SK-N-SH (cell line): ENCODE results near the gene LRP1. TPM values are rescaled to one million over a fixed set of nuclear protein-coding genes. Genes with fewer than 3 reads are reported as not detected.

Source experiments
- CTCF ChIA-PET: fragments of 300-600, 350-600 bp; formaldehyde crosslinking; extraction: SDS; loops from one replicate; lab custom pipeline; 2021; lab: Yijun Ruan, JAX
- POLR2A ChIA-PET: fragments of 350-600 bp; sonication (Branson Sonifier 250); formaldehyde crosslinking; extraction: SDS; loops from one replicate; lab custom pipeline; 2020; ENCODE audit warnings: antibody characterized with exemption, inconsistent platforms; lab: Yijun Ruan, JAX
- DNase-seq: peaks from one replicate; pipeline ENCODE4 v3.0.0; 2012
- H2AFZ ChIP-seq: fragments of 200-600 bp; sonication (generic); 2 replicates; pipeline ENCODE4 v1.8.1; 2016; ENCODE audit warnings: antibody characterized with exemption, mild to moderate bottlenecking, low read depth
- H3F3A ChIP-seq: fragments of 200-600 bp; sonication (generic); replicated peaks from 2 replicates; pipeline ENCODE3; 2016; ENCODE audit warnings: antibody characterized with exemption, mild to moderate bottlenecking; ENCODE audit not compliant: insufficient read depth
- H3K27ac ChIP-seq, 2 experiments: fragments of 200-500 bp in 1 of 2; fragments of 200-600 bp in 1 of 2; sonication (Bioruptor generic) in 1 of 2; sonication (generic), shearing (Covaris generic) in 1 of 2; 2 replicates each; pipeline versions ENCODE4 v1.5.1 to v1.6.1; 2014 to 2016; ENCODE audit warnings: low read depth in 2 of 2, inconsistent platforms in 1 of 2, low read length in 1 of 2, mild to moderate bottlenecking in 1 of 2, mixed read lengths in 1 of 2
- H3K27me3 ChIP-seq: fragments of 200-600 bp; sonication (generic), shearing (Covaris generic); 2 replicates; pipeline ENCODE4 v1.6.1; 2016; ENCODE audit warnings: mixed run types; ENCODE audit not compliant: insufficient read depth
- H3K36me3 ChIP-seq, 2 experiments: fragments of 200-500 bp in 1 of 2; fragments of 200-600 bp in 1 of 2; sonication (Bioruptor generic) in 1 of 2; sonication (generic) in 1 of 2; replicated peaks in 1 of 2; 2 replicates each; pipeline versions ENCODE3 to v1.5.1; 2014 to 2016; ENCODE audit warnings: low read length in 1 of 2, mild to moderate bottlenecking in 1 of 2; ENCODE audit not compliant: insufficient read depth in 2 of 2, control insufficient read depth in 1 of 2
- H3K4me1 ChIP-seq, 2 experiments: fragments of 200-500 bp in 1 of 2; fragments of 200-600 bp in 1 of 2; sonication (Bioruptor generic) in 1 of 2; sonication (generic), shearing (Covaris generic) in 1 of 2; 2 replicates each; pipeline versions ENCODE4 v1.5.1 to v1.6.1; 2014 to 2016; ENCODE audit warnings: low read depth in 1 of 2, low read length in 1 of 2, mixed run types in 1 of 2; ENCODE audit not compliant: insufficient read depth in 2 of 2, control insufficient read depth in 1 of 2
- H3K4me2 ChIP-seq: fragments of 200-600 bp; sonication (generic), shearing (Covaris generic); 2 replicates; pipeline ENCODE4 v1.6.1; 2017; ENCODE audit warnings: mixed run types
- H3K4me3 ChIP-seq, 2 experiments: fragments of 200-500 bp in 1 of 2; fragments of 200-600 bp in 1 of 2; sonication (Bioruptor generic) in 1 of 2; sonication (generic), shearing (Covaris generic) in 1 of 2; 2 replicates each; pipeline versions ENCODE4 v1.5.1 to v1.8.1; 2014 to 2016; ENCODE audit warnings: low read depth in 2 of 2, inconsistent platforms in 1 of 2, low read length in 1 of 2, mild to moderate bottlenecking in 1 of 2, mixed read lengths in 1 of 2, moderate library complexity in 1 of 2
- H3K79me2 ChIP-seq: fragments of 200-600 bp; sonication (generic); 2 replicates; pipeline ENCODE4 v1.8.1; 2017; ENCODE audit warnings: mild to moderate bottlenecking; ENCODE audit not compliant: insufficient read depth
- H3K9ac ChIP-seq: fragments of 200-600 bp; sonication (generic); 2 replicates; pipeline ENCODE4 v1.6.1; 2017; ENCODE audit warnings: mixed run types
- H3K9me2 ChIP-seq: fragments of 200-600 bp; sonication (generic); 2 replicates; pipeline ENCODE4 v1.6.1; 2017; ENCODE audit warnings: mixed run types
- H3K9me3 ChIP-seq: fragments of 200-600 bp; sonication (generic); 2 replicates; pipeline ENCODE4 v1.6.1; 2017; ENCODE audit warnings: mixed run types, mild to moderate bottlenecking, moderate library complexity
- H4K20me1 ChIP-seq: fragments of 200-600 bp; sonication (generic); 2 replicates; pipeline ENCODE4 v1.6.1; 2017; ENCODE audit warnings: mild to moderate bottlenecking, mixed run types; ENCODE audit not compliant: insufficient read depth
- CTCF ChIP-seq: fragments of 200-600 bp; sonication (generic); IDR thresholded peaks from 2 replicates; pipeline ENCODE4 v1.6.1; 2017; ENCODE audit warnings: antibody characterized with exemption, mild to moderate bottlenecking, moderate library complexity
- EP300 ChIP-seq, 2 experiments: IDR thresholded peaks; 2 replicates each; pipeline versions ENCODE4 v1.4.0 to v1.6.1; 2012; ENCODE audit warnings: borderline replicate concordance in 1 of 2, low read depth in 1 of 2, low read length in 1 of 2
- IRF3 ChIP-seq: fragments of 150-350 bp; IDR thresholded peaks from 2 replicates; pipeline ENCODE4 v1.6.1; 2016; ENCODE audit warnings: mild to moderate bottlenecking, low read depth, low read length
- RCOR1 ChIP-seq: fragments of 150-350 bp; IDR thresholded peaks from 2 replicates; pipeline ENCODE4 v1.6.1; 2017; ENCODE audit warnings: antibody characterized with exemption, low read length
- RXRA ChIP-seq: IDR thresholded peaks from 2 replicates; pipeline ENCODE4 v1.4.0; 2012; ENCODE audit warnings: low read depth, mild to moderate bottlenecking, borderline replicate concordance
- SIN3A ChIP-seq: IDR thresholded peaks from 2 replicates; pipeline ENCODE4 v1.6.1; 2012; ENCODE audit warnings: low read depth, mild to moderate bottlenecking, low read length, moderate library complexity, borderline replicate concordance
- SMC3 ChIP-seq: IDR thresholded peaks from 2 replicates; pipeline ENCODE4 v1.6.1; 2012; ENCODE audit warnings: low read depth, low read length, improper control_type of control experiment
- TAF1 ChIP-seq: IDR thresholded peaks from 2 replicates; pipeline ENCODE4 v1.6.1; 2012; ENCODE audit warnings: low read depth, mild to moderate bottlenecking, low read length, moderate library complexity, borderline replicate concordance
- TEAD4 ChIP-seq: IDR thresholded peaks from 2 replicates; pipeline ENCODE4 v1.4.0; 2012; ENCODE audit warnings: mild to moderate bottlenecking, borderline replicate concordance; ENCODE audit not compliant: insufficient read depth
- YY1 ChIP-seq: IDR thresholded peaks from 2 replicates; pipeline ENCODE4 v1.4.0; 2012; ENCODE audit warnings: low read depth, mild to moderate bottlenecking
- ZBTB33 ChIP-seq: IDR thresholded peaks from 2 replicates; pipeline ENCODE4 v1.4.0; 2012; ENCODE audit warnings: low read depth, borderline replicate concordance
- WGBS: methylation state at CpG from one replicate; pipeline ENCODE4 v1.1.6; 2017; ENCODE audit warnings: low lambda C conversion rate; 5-methylcytosine and 5-hydroxymethylcytosine counted together
- polyA plus RNA-seq, 3 experiments: library from polyadenylated mRNA; depleted of rRNA; stranded (reverse); fragments of >200 nt; gene quantifications; 2 replicates each; pipeline ENCODE4 v1.2.3, GENCODE V29; 2012

LRP1 gene
- polyA plus RNA-seq, 1 of the 3 experiments (the other 2 are of a cell fraction), result 55.0 TPM

GRCh38 chr12:57211791-57212700, 83.8 kb downstream of the LRP1 start:
- ChIA-PET POLR2A (no interaction called here), CTCF (interaction anchor here (1.1 to 15.9 kb wide), 11 partner anchors 10 to 254 kb away, joined by 3 to 937 read pairs (median 11); partner anchors contain the start of genes INHBE, SHMT2 and STAC3)
- Histone ChIP-seq H3K9me3 (no peaks in the 10 kb centered on the region), H3K9me2 (no peaks in the 10 kb centered on the region), H3K79me2 (no peaks in the 10 kb centered on the region), H4K20me1 (0 out of 2 replicates have a peak, but pooled peaks cover 6% of the 10 kb centered on the region), H3F3A (peaks cover 13% of the 10 kb centered on the region), H3K36me3 (peaks cover 0 to 25% of the 10 kb centered on the region in 2 experiments), H3K4me2 (no peak overlapping the region), H3K4me3 (no peak overlapping the region), H2AFZ (no peak overlapping the region), H3K27ac (no peak overlapping the region), H3K4me1 (peaks cover 0 to 20% of the 10 kb centered on the region in 2 experiments; a peak in 1 of 4 replicates), H3K27me3 (peaks cover 14% of the 10 kb centered on the region), H3K9ac (no peak overlapping the region)
- no peak for DNase-seq
- WGBS, result 91% methylated on average over 19 of the region's 27 CpGs
- no peak for TF ChIP-seq TAF1
- TF ChIP-seq RCOR1, result no peak

GRCh38 chr12:57212701-57213057, 84.4 kb downstream of the LRP1 start:
- no peak overlapping the region for H3K9ac ChIP-seq
- 0 out of 2 replicates have a peak, but pooled peaks cover 6% of the 10 kb centered on the region for H4K20me1 ChIP-seq
- no peak overlapping the region for H3K4me2 ChIP-seq
- no peak overlapping the region for H2AFZ ChIP-seq
- peaks cover 0 to 27% of the 10 kb centered on the region in 2 experiments; a peak in 1 of 4 replicates for H3K4me1 ChIP-seq
- no peak overlapping the region for H3K27ac ChIP-seq
- no peaks in the 10 kb centered on the region for H3K9me3 ChIP-seq
- no peak for DNase-seq
- POLR2A ChIA-PET, result interaction anchor here (0.6 kb wide), 1 partner anchor 28 kb away, joined by 4 read pairs; no protein-coding TSS in a partner anchor
- TF ChIP-seq EP300 (IDR thresholded peaks at IDR 0.05; ENCODE audit: borderline replicate concordance in 1 of 2, low read depth in 1 of 2, low read length in 1 of 2), result no peak
- no peak for TF ChIP-seq TEAD4
- TF ChIP-seq TAF1, result no peak
- TF ChIP-seq RXRA, result no peak
- no peak for TF ChIP-seq SIN3A
- no peak for TF ChIP-seq RCOR1
- no peak for TF ChIP-seq CTCF
- no peak for TF ChIP-seq ZBTB33
- TF ChIP-seq SMC3, result no peak
- no peak for TF ChIP-seq YY1
- TF ChIP-seq IRF3, result no peak
- H3K36me3 ChIP-seq, result peaks cover 0 to 22% of the 10 kb centered on the region in 2 experiments
- no peak overlapping the region for H3K4me3 ChIP-seq
- WGBS, result 89% methylated on average over 7 of the region's 7 CpGs
- peaks cover 14% of the 10 kb centered on the region for H3K27me3 ChIP-seq
- CTCF ChIA-PET, result interaction anchor here (0.5 to 15.9 kb wide), 24 partner anchors 10 to 651 kb away, joined by 3 to 937 read pairs (median 8); partner anchors contain the start of genes GLI1, INHBE, SHMT2 and STAC3
- peaks cover 13% of the 10 kb centered on the region for H3F3A ChIP-seq
- no peaks in the 10 kb centered on the region for H3K79me2 ChIP-seq
- H3K9me2 ChIP-seq, result no peaks in the 10 kb centered on the region
